Stimulated activated CD4-positive, alpha-beta T cell treated with anti-CD3 and anti-CD28 coated beads, TNF-alpha, amount 100 ng/mL, for 1 hour (primary cell): Measurements from ENCODE around the gene NRF1.
"Not testable (repeated sequence)": the region's sequence is repeated elsewhere in the genome, so short reads cannot be mapped to it uniquely, and the experiment has no call there.

Experiments
- DNase-seq, 3 donors: peaks; one replicate each; pipeline ENCODE4 v3.0.0-alpha.2; 2020; ENCODE audit warnings: low read depth in 3 of 3, low spot score in 1 of 3

NRF1 gene

DNA sequence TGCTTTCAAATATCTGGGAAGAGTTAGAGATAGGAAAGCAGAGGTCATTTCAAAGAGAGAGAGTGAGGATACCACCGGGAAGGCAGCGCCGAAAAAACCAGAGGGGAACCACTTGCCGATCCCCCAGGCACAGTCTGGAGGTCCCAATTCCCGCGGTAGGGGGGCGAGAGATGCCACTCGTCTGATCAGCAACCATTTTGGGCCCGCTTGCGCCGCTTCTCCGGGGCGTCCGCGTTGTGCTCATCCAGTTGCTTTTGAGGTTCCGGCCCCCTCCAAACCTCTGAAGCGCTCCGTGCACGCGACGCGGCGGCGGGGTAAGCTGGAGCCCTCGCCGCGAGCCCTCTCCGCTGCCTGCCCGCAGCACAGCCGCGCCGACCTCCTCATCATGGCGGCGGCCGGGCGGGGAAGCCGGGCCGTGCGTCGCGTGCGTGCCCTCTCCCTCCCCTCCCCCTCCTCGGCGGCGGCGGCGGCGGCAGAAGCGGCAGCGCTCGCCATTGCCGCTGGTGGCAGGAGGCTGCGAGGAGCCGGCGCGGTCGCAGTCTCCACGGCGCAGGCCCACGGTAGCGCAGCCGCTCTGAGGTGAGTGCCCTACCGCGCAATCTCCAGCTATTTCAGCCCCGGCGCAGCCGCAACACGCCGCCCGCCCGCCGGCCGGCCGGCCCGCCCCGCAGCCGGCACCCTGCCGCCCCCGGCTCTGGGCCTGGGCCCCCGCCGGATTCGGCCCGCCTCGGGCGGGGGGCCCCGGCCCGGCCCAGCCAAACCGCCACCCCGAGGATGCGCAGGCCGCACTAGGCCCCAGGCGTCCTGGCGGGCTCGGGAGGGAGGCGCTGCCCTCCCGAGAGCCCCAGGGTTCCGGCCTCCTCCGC is at the start of gene NRF1:
TSS of gene NRF1 (plus strand) at position 475 of the 866 bp plus-strand sequence. CDS start 45,632 bp downstream, outside the sequence.
- peak; percentile 72 to 86 (median 83) for DNase-seq

- not testable (repeated sequence) for DNase-seq
Measured at GRCh38 chr7:129566323-129566722, 45.2 kb upstream of the NRF1 start.

DNA sequence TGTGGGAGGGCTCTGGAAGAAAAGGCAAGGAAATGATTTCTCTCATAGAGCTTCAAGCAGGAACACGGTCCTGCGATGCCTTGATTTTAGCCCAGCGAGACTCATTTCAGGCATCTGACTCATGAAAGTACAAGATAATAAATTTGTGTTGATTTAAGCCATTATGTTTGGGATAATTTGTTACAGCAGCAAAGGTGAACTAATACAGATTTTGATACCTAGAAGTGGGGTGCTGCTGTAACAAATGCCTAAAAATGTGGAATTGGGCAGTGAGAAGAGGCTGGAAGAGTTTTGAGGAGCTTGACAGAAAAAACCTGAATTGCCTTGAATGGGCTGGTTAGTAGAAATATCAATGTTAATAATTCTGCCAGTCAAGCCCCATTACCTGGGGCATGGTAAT is 44.1 kb upstream of the NRF1 start:
- DNase-seq = no peak

DNA sequence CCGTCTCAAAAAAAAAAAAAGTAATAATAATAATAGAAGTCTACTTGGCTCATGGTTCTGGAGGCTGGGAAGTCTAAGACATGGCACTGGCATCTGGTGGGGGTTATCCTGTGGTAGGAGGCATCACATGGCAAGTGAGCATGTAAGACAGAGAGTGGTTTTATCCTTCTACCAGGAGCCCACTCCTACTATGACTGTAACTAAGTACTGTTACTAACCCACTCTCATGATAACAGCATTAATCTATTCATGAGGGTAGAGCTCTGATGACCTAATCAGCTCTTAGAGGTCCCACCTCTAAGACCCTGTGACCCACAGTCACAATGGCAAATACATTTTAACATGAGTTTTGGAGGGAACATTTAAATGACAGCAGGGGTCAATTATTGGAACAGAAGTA is 43.3 kb upstream of the NRF1 start:
- no peak for DNase-seq

GRCh38 chr7:129569326-129569725 is 42.2 kb upstream of the NRF1 start:
- no peak for DNase-seq

GRCh38 chr7:129569811-129570215 is 41.7 kb upstream of the NRF1 start:
- DNase-seq = no peak

GRCh38 chr7:129571201-129571600 is 40.3 kb upstream of the NRF1 start:
- no peak for DNase-seq

- no peak for DNase-seq
Measured at GRCh38 chr7:129572205-129572604, 39.3 kb upstream of the NRF1 start.

DNA sequence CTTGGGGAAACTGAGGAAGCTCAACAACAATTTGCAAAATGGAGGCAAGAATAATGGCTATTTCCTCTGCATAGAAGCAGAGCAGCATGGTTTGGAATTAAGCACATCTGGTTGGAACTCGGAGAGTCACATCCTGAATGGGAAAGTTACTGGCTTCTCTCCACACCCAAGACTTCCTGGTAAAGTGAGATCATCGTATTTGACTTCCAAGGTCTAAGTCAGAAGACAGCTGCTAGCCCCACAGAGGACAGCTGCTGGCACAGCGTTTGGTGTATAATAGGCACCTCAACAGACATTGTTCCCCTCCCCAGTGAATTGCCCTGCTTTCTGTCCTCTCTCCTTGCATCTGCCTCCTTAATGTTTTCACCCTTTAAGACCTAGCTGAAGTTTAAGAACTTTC is 37.0 kb upstream of the NRF1 start:
- DNase-seq = no peak

DNA sequence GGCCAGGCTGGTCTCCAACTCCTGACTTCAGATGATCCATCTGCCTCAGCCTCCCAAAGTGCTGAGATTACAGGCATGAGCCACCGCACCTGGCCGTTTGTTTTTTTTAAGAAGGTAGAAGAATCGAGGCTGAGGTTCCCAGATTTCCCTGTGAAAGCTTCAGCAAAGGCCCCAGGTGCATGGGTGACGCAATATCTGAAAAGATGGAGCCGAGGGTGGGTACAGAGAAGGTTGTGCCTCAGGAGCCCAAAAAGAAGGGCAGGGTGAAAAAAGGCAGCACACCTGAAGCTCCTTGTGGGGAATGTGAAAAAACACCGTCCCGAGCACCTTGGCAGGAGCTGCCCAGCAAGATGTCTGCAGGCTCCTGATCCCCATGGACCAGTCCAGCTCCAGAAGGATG is 35.8 kb upstream of the NRF1 start:
- no peak for DNase-seq

DNA sequence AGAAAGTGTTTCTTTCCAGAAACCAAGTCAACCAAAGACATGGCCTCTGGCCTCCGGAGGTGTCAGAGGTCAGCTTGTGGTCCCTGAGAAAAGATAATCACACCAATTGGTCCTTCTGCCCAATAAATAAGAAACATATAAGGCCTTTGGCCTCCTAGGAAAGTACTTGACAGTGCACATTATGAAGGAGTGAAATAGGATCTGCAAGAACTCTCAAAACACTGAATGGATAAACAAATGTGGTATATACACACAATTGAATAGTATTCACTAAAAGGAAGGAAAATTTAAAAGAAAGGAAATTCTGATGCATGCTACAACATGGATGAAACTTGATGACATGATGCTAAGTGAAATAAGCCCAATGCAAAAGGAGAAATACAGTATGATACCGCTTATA is 35.4 kb upstream of the NRF1 start:
- DNase-seq = no peak

GRCh38 chr7:129578829-129579228 is 32.7 kb upstream of the NRF1 start:
- no peak for DNase-seq

DNA sequence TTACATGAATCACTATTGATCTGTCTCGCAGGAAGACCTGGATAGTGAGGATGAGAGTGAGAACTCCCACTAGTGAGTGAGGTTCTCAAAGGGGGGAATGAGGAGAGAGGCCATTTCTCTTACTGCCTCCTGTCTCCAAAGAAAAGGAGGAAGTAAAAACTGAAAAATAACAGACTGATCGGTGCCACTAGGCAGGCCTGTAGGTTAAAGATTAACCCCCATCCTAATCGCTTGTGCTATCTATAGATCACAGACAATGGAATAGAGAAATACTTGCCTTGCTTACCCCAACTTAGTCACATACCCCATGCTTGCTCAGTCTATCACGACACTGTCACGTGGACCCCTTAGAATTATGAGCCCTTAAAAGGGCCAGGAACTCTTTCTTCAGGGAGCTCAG is 25.3 kb upstream of the NRF1 start:
- not testable (repeated sequence) for DNase-seq

- DNase-seq = no peak
Measured at GRCh38 chr7:129588268-129588667, 23.3 kb upstream of the NRF1 start.

- no peak for DNase-seq
Measured at GRCh38 chr7:129591868-129592267, 19.7 kb upstream of the NRF1 start.

GRCh38 chr7:129596386-129596785 is 15.1 kb upstream of the NRF1 start:
- not testable (repeated sequence) for DNase-seq

DNA sequence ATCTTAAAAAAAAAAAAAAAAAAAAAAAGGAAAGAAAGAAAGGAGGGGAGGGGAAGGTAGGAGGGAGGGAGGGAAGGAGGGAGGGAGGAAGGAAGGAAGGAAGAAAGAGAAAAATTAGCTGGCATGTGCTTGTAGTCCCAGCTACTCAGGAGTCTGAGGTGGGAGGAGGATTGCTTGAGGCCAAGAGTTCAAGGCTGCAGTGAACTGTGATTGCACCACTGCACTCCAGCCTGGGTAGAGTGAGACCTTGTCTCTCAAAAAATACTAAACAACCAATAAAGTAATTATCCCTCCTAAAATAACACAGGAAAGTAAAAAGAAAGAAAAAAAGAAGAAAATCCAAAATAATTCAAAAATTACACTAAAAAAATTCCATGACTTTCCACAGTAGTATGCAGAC is 13.8 kb upstream of the NRF1 start:
- DNase-seq = no peak

GRCh38 chr7:129599174-129599573 is 12.3 kb upstream of the NRF1 start:
- no peak for DNase-seq

DNA sequence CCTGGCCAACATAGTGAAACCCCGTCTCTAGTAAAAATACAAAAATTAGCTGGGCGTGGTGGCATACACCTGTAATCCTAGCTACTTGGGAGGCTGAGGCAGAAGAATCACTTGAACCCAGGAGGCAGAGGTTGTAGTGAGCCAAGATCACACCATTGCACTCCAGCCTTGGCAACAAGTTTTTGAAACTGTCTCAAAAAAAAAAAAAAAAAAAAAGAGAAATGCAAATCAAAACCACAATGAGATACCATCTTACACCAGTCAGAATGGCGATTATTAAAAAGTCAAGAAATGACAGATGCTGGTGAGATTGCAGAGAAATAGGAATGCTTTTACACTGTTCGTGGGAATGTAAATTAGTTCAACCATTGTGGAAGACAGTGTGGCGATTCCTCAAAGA is 7.9 kb upstream of the NRF1 start:
- not testable (repeated sequence) for DNase-seq

GRCh38 chr7:129604021-129604420 is 7.5 kb upstream of the NRF1 start:
- not testable (repeated sequence) for DNase-seq

DNA sequence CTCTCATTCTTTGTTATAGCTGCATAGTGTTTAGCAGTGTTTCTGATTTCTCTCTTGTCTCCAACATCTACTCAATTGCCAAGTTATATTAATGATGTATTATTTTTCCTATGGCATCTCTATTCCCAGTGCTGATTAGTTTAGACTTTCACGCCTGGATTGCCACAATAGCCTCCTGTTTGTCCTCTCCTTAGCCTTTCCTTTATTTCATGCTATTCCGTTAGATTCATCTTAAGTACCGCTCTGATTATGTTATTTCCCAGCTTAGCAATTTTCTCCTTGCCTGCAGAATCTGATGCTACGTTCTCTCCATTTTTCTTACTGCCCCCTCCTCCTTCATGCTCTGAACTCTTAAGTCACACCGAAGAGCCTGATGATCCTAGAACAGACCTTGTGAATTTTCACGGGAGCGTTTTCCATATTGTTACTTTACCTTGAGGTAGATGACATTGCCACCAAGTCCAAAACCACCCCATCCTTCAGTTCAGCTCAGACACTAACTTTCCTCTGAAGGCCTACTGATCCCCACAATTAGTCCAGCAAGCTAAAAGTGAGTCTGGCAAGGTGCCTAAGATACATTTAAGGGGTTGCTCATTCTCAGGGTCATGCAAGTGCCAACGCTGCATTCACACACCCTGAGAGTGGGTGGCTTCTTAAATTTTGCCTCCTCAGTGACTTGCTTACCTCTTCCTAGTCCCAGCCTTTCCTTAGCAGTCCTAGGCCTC is 6.6 kb upstream of the NRF1 start:
- no peak for DNase-seq

- DNase-seq = no peak
Measured at GRCh38 chr7:129605960-129606614, 5.4 kb upstream of the NRF1 start.
